Hepatocyte (in vitro differentiated cells): ENCODE measurements around the gene RPSA. TPM values are rescaled to one million over a fixed set of nuclear protein-coding genes. Genes with fewer than 3 reads are reported as not detected.

Experiments used
- DNase-seq: peaks from one replicate; pipeline ENCODE4 v3.0.0-alpha.2; 2016; ENCODE audit warnings: low spot score
- H2AFZ ChIP-seq: fragments of 200-600 bp; sonication (generic); 2 replicates; pipeline ENCODE4 v1.6.0; 2016; ENCODE audit warnings: antibody characterized with exemption, mild to moderate bottlenecking
- H3K27ac ChIP-seq: fragments of 200-600 bp; sonication (generic); 2 replicates; pipeline ENCODE4 v1.5.1; 2016; ENCODE audit warnings: mild to moderate bottlenecking
- H3K27me3 ChIP-seq: fragments of 200-600 bp; sonication (generic); 2 replicates; pipeline ENCODE4 v1.6.1; 2016
- H3K36me3 ChIP-seq: fragments of 200-600 bp; sonication (generic); replicated peaks from 2 replicates; pipeline ENCODE4 v1.5.1; 2016; ENCODE audit warnings: low read depth; ENCODE audit not compliant: insufficient read depth
- H3K4me1 ChIP-seq: fragments of 200-600 bp; sonication (generic); 2 replicates; pipeline ENCODE4 v1.5.1; 2016; ENCODE audit warnings: mild to moderate bottlenecking, moderate library complexity; ENCODE audit not compliant: insufficient read depth
- H3K4me2 ChIP-seq: fragments of 200-600 bp; sonication (generic); 2 replicates; pipeline ENCODE4 v1.6.0; 2016
- H3K4me3 ChIP-seq: fragments of 200-600 bp; sonication (generic); 2 replicates; pipeline ENCODE4 v1.5.1; 2016; ENCODE audit warnings: mild to moderate bottlenecking
- H3K79me2 ChIP-seq: fragments of 200-600 bp; sonication (generic); 2 replicates; pipeline ENCODE4 v1.6.0; 2017; ENCODE audit warnings: mild to moderate bottlenecking
- H3K9me2 ChIP-seq: fragments of 200-600 bp; sonication (generic); replicated peaks from 2 replicates; pipeline ENCODE4 v1.6.0; 2017; ENCODE audit warnings: mild to moderate bottlenecking; ENCODE audit not compliant: insufficient read depth
- H3K9me3 ChIP-seq: fragments of 200-600 bp; sonication (generic); 2 replicates; pipeline ENCODE4 v1.5.1; 2016; ENCODE audit warnings: low read depth, mild to moderate bottlenecking
- H4K20me1 ChIP-seq: fragments of 200-600 bp; sonication (generic); 2 replicates; pipeline ENCODE4 v1.6.0; 2016; ENCODE audit warnings: mild to moderate bottlenecking; ENCODE audit not compliant: insufficient read depth, poor library complexity, severe bottlenecking
- EZH2 ChIP-seq: fragments of 200-600 bp; sonication (generic); IDR thresholded peaks from 2 replicates; pipeline ENCODE4 v1.6.1; 2016; ENCODE audit warnings: antibody characterized with exemption, mild to moderate bottlenecking, borderline replicate concordance
- EZH2phosphoT487 ChIP-seq: fragments of 200-600 bp; sonication (generic); IDR thresholded peaks from one replicate; pipeline ENCODE4 v1.6.1; 2018; ENCODE audit warnings: antibody characterized with exemption, mild to moderate bottlenecking, low read depth, moderate library complexity; ENCODE audit not compliant: unreplicated experiment, severe bottlenecking
- WGBS: methylation state at CpG from one replicate; pipeline ENCODE4 v1.1.6; 2016; ENCODE audit warnings: low lambda C conversion rate; ENCODE audit errors: missing lambda C conversion rate; 5-methylcytosine and 5-hydroxymethylcytosine counted together
- polyA plus RNA-seq: library from polyadenylated mRNA; unstranded; fragments of >200 nt; fragmentation: Nextera tagmentation; extraction: Ambion mirVana; gene quantifications from 2 replicates; pipeline ENCODE4 v1.2.1, GENCODE V29; 2016
- total RNA-seq: library from RNA; depleted of rRNA; stranded (reverse); fragments of >200 nt; gene quantifications from 2 replicates; pipeline ENCODE4 v1.2.3, GENCODE V29; 2014
- TF ChIP-seq, protein P1 (sequence below): fragments of 200-600 bp; sonication (generic); IDR thresholded peaks from 2 replicates; pipeline ENCODE4 v1.5.1; 2016; ENCODE audit warnings: antibody characterized with exemption, mild to moderate bottlenecking; ENCODE audit not compliant: poor library complexity

RPSA gene
- total and polyA plus RNA-seq, 2 experiments from 2014 or later = 249 to 961 TPM

DNA sequence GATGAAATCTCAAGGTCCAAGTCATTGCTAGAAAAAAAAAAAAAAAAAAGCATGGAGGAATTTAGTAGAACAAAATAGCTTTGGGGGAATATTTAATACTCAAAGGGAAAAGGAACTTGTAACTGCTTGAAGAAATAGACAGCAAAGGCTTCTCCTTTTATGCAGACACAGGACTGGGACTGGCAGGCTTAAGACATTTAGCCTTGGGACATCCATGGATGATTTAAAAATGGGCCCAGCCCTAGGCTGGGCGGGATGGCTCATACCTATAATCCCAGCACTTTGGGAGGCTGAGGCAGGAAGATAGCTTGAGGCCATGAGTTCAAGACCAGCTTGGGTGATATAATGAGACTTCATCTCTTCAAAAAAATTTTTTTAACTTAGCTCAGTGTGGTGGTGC, 19.8 kb downstream of the RPSA start:
- Histone ChIP-seq H3K27me3 (no peaks in the 10 kb centered on the region), H3K4me2 (no peak overlapping the region), H4K20me1 (no peaks in the 10 kb centered on the region), H3K9me3 (no peaks in the 10 kb centered on the region), H3K4me1 (no peaks in the 10 kb centered on the region), H3K4me3 (no peak overlapping the region), H3K36me3 (no peaks in the 10 kb centered on the region), H3K79me2 (no peaks in the 10 kb centered on the region), H3K27ac (no peak overlapping the region), H3K9me2 (no peaks in the 10 kb centered on the region), H2AFZ (no peak overlapping the region)
- whole genome bisulfite sequencing = 0% methylated on average over 1 of the region's 1 CpG
- TF ChIP-seq, protein P1, sequence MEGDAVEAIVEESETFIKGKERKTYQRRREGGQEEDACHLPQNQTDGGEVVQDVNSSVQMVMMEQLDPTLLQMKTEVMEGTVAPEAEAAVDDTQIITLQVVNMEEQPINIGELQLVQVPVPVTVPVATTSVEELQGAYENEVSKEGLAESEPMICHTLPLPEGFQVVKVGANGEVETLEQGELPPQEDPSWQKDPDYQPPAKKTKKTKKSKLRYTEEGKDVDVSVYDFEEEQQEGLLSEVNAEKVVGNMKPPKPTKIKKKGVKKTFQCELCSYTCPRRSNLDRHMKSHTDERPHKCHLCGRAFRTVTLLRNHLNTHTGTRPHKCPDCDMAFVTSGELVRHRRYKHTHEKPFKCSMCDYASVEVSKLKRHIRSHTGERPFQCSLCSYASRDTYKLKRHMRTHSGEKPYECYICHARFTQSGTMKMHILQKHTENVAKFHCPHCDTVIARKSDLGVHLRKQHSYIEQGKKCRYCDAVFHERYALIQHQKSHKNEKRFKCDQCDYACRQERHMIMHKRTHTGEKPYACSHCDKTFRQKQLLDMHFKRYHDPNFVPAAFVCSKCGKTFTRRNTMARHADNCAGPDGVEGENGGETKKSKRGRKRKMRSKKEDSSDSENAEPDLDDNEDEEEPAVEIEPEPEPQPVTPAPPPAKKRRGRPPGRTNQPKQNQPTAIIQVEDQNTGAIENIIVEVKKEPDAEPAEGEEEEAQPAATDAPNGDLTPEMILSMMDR = no peak
- TF ChIP-seq EZH2 (no peak), EZH2phosphoT487 (no peak)
- DNase-seq = no peak

DNA sequence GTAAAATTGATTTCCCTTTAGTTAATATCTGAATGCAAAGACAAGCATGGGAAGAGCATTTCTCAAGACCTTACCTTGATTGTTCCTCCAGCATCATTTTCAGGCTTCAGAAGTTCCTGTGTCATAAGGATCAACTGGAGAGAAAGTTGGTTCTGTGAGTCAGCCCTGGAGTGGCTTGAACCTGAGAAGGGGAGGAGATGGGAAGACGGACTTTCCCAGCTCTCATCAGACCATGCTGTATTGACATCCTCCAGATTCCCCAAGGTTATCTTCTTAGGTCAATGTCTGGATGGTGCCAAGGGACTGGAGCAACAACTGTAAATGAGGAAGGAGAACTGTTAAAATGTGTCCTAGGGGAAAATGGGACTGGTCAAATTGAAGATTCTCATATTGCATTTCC, 21.0 kb downstream of the RPSA start:
- Histone ChIP-seq H3K4me2 (no peak overlapping the region), H3K4me1 (no peaks in the 10 kb centered on the region), H3K36me3 (no peaks in the 10 kb centered on the region), H3K27ac (no peak overlapping the region), H3K9me3 (no peaks in the 10 kb centered on the region), H4K20me1 (no peaks in the 10 kb centered on the region), H3K4me3 (no peak overlapping the region), H3K27me3 (no peaks in the 10 kb centered on the region), H2AFZ (no peak overlapping the region), H3K79me2 (no peaks in the 10 kb centered on the region), H3K9me2 (no peaks in the 10 kb centered on the region)
- TF ChIP-seq EZH2 (no peak), EZH2phosphoT487 (no peak)
- TF ChIP-seq, protein P1 = no peak
- DNase-seq = no peak
- WGBS = 67% methylated on average over 1 of the region's 1 CpG

GRCh38 chr3:39428745-39429201, 22.3 kb downstream of the RPSA start:
- H3K4me1 ChIP-seq = no peaks in the 10 kb centered on the region
- H2AFZ ChIP-seq = no peak overlapping the region
- 87% methylated on average over 22 of the region's 22 CpGs for WGBS
- no peak for TF ChIP-seq EZH2phosphoT487
- no peak for TF ChIP-seq EZH2
- TF ChIP-seq, protein P1 = no peak
- H3K4me3 ChIP-seq = no peak overlapping the region
- H3K36me3 ChIP-seq = no peaks in the 10 kb centered on the region
- no peaks in the 10 kb centered on the region for H4K20me1 ChIP-seq
- DNase-seq = no peak
- H3K79me2 ChIP-seq = no peaks in the 10 kb centered on the region
- H3K9me3 ChIP-seq = no peaks in the 10 kb centered on the region
- H3K9me2 ChIP-seq = no peaks in the 10 kb centered on the region
- H3K27ac ChIP-seq = no peak overlapping the region
- no peak overlapping the region for H3K4me2 ChIP-seq
- H3K27me3 ChIP-seq = no peaks in the 10 kb centered on the region

DNA sequence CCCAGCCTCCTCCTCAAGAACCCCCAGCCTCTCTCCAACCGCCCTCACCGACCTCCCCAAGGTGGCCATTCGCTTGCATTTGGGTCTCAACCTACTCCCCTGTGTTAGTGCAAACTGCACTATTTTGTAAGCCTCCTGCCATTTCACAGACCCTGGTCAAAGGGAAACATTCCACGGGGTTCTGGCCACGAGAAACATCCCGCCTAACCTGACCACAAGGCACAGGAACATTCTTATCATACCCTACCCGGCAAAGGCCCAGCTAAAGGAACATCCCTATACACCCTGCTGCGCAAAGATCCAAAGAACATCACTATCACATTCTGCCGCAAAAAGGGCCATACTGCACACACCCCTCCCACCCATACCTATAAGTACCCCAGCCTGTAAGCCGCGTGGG, 22.9 kb downstream of the RPSA start:
- no peaks in the 10 kb centered on the region for H3K27me3 ChIP-seq
- no peak overlapping the region for H3K27ac ChIP-seq
- H3K9me3 ChIP-seq = no peaks in the 10 kb centered on the region
- no peaks in the 10 kb centered on the region for H4K20me1 ChIP-seq
- H3K36me3 ChIP-seq = no peaks in the 10 kb centered on the region
- H2AFZ ChIP-seq = no peak overlapping the region
- DNase-seq = no peak
- H3K4me2 ChIP-seq = no peak overlapping the region
- H3K4me1 ChIP-seq = no peaks in the 10 kb centered on the region
- no peaks in the 10 kb centered on the region for H3K9me2 ChIP-seq
- H3K79me2 ChIP-seq = no peaks in the 10 kb centered on the region
- H3K4me3 ChIP-seq = no peak overlapping the region
- 93% methylated on average over 11 of the region's 11 CpGs for WGBS
- TF ChIP-seq, protein P1 = no peak
- TF ChIP-seq EZH2 (no peak), EZH2phosphoT487 (no peak)
